Colon (tissue), 2 donors: ENCODE measurements around the gene CCBE1.
"Not testable (repeated sequence)": the region's sequence is repeated elsewhere in the genome, so short reads cannot be mapped to it uniquely, and the experiment has no call there.

Experiments
- FAIRE-seq: peaks from 2 replicates; lab custom pipeline; 2012; peaks lifted over from hg19 to GRCh38; lab: Jason Lieb, UNC
- donor health status: control.
- donor health status: control.

Gene CCBE1

GRCh38 chr18:59655676-59656075, 41.5 kb downstream of the CCBE1 start:
- no peak for FAIRE-seq

- no peak for FAIRE-seq
These were observed 46.2 kb downstream of the CCBE1 start for GRCh38 chr18:59651071-59651470.

GRCh38 chr18:59650266-59650820, 46.9 kb downstream of the CCBE1 start:
- no peak for FAIRE-seq

GRCh38 chr18:59649591-59649990, 47.6 kb downstream of the CCBE1 start:
- no peak for FAIRE-seq

DNA sequence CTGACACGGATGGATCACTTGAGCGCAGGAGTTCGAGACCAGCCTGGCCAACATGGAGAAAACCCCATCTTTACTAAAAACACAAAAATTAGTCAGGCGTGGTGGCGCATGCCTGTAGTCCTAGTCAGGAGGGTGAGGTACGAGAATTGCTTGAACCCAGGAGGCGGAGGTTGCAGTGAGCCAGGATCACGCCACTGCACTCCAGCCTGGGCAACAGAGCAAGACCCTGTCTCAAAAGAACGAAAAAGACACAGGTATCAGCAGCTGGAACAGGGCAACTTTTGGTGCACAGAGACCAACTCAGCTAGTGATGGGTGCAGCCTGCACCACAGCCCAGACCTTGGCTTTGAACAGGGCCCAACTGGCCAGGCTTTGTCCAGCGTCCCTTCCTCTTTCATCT, 48.8 kb downstream of the CCBE1 start:
- FAIRE-seq: not testable (repeated sequence)

DNA sequence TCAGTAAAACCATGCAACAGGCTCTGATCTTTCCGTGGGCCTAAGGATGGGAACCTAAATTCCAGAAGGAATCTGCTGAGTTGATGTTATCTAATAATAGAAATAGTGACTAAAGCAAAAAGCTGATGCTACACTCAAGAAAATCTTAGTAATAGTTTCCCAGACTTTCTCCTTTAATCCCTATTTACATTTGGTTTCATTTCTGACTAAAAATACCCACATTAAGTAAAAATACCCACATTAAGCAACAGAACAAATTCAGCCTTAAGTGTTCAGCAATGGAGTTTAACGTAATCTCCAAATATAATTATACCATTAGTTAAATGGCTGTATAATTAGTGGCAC, 50.3 kb downstream of the CCBE1 start:
- no peak for FAIRE-seq

- no peak for FAIRE-seq
These were observed 50.8 kb downstream of the CCBE1 start for GRCh38 chr18:59646228-59646962.

DNA sequence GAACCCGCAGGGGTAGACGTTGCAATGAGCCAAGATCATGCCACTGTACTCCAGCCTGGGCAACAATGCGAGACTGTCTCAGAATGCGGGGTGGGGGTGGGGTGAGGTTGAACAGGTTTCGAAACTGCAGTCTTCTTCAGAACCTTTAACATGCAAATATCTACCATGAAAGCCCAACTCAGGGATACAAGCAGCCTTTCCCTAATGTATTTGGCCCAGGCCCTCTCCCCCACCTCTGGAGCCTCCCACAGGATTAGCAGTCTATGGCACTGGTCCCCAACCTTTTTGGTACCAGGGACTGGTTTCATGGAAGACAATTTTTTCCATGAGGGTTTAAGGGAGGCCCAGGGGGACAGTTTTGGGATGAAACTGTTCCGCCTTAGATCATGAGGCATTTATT, 53.5 kb downstream of the CCBE1 start:
- no peak for FAIRE-seq

DNA sequence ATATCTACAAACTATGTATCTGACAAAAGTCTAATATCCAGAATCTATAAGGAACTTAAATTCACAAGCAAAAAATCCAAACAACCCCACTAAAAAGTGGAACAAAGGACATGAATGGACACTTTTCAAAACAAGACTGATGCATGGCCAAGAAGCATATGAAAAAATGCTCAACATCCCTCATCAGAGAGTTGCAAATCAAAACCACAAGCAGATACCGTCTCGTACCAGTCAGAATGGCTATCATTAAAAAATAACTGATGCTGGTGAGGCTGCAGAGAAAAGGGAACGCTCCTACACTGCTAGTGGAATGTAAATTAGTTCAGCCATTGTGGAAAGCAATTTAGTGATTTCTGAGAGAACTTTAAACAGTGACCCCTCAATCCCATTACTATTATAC, 56.5 kb downstream of the CCBE1 start:
- FAIRE-seq: no peak

DNA sequence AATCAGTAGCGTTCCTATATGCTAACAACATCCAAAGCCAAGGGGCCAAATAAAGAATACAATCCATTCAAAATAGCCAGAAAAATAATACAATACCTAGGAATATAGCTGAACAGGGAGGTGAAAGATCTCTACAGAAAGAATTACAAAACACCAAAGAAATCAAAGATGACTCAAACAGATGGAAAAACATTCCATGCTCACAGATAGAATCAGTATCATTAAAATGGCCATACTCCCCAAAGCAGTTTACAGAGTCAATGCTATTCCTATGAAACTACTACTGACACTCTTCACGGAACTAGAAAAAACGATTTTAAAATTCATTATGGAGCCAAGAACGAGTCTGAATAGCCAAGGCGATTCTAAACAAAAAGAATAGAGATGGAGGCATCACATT, 57.4 kb downstream of the CCBE1 start:
- FAIRE-seq: no peak

DNA sequence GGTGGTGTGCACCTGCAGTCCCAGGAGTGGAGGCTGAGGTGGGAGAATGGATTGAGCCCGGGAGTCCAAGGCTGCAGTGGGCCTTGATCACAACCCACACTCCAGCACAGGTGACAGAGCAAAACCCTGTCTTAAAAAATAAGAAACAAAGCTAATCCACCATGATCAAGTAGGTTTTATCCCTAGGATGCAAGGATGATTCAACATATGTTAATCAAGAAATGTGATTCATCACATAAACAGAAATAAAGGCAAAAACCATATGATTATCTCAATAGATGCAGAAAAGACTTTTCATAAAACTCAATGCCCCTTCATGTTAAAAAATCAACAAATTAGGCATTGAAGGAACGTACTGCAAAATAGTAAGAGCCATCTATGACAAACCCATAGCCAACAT, 58.1 kb downstream of the CCBE1 start:
- FAIRE-seq: no peak

GRCh38 chr18:59633961-59634485, 63.2 kb downstream of the CCBE1 start:
- FAIRE-seq: no peak

DNA sequence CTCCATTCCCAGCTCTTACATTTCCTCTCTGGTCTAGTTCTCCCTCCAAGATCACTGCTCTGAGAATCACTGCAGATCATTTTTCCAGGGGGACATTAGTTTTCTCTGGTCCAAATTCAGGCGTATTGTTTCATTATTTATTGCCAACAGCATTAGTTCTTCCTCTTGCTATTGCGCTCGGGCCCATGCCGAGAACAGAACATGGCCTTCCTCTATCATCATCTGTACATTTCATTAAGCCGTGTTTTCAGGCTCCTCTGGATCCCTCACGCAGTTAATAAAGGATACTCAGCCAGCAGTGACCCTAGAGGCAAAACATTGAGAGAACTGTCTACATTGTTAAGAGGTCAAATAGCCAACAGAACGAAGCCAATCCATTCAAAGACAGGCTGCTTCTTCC, 63.9 kb downstream of the CCBE1 start:
- FAIRE-seq: no peak

DNA sequence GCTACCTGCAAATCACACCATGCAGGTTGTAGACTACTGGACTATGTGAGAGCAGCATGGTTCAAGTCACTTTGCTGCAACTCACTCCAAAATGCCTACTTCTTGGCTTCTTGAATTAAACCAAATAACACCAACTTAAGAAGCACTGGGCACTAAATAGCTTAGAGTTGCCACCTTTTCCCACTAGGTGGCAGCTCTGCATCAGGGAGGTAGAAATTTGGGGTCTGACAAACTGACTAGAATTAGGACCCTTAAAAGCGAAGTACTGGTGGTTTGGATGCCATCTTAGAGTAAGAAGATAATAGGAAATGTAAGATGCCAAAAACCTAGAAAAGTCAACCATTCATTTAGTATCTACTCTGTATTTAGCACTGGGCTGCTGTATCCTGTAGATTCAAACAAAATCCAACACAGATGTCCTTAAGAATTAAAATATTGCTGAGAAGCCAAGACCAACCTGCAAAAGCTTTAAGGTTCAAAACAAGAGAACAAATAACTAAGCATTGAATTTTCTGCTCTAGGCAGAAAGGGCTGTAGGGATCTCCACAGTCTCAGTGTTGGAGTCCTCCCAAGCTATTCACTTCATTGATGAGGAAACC, 65.5 kb downstream of the CCBE1 start:
- FAIRE-seq: no peak

GRCh38 chr18:59629894-59630293, 67.3 kb downstream of the CCBE1 start:
- no peak for FAIRE-seq

GRCh38 chr18:59628995-59629394, 68.2 kb downstream of the CCBE1 start:
- no peak for FAIRE-seq

GRCh38 chr18:59627414-59627813, 69.8 kb downstream of the CCBE1 start:
- no peak for FAIRE-seq

DNA sequence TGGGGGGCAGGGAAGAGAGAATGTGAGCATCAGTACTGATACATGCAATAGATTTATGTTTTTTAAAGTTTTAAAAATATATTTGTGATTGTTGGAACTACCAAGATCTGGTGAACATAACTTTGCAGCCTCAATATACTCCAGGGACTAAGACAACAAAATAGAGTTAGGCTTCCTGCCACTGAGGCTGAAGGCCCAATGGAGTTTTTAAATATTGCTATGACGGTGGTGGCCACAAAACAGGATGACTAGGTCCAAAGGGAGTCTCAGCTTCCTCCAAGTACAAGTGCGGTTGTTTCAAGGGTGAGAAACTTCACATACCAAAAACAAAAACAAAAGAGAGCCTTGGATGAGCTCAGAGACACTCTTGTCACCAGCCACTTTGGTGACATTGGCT, 72.9 kb downstream of the CCBE1 start:
- FAIRE-seq: no peak

- FAIRE-seq: no peak
These were observed 73.5 kb downstream of the CCBE1 start for GRCh38 chr18:59623456-59624368.

DNA sequence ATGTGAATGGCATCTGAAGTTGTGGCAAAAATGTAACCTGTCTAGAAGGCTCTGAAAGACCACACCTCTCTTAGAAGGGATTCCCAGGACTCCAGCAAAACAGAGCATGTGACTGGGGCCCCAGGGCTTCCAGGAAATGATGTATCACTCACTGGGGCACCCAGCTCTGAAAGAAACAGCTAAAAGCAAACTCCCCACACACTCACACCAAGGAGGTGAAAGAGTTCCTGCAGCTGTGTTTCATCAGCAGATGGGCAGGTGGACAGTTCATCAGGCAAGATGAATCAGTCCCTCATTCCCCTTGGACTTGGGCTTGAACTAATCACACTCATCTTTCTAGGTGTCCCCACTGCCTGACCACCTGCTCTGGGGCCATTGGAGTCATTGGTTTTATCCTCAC, 76.2 kb downstream of the CCBE1 start:
- FAIRE-seq: no peak

DNA sequence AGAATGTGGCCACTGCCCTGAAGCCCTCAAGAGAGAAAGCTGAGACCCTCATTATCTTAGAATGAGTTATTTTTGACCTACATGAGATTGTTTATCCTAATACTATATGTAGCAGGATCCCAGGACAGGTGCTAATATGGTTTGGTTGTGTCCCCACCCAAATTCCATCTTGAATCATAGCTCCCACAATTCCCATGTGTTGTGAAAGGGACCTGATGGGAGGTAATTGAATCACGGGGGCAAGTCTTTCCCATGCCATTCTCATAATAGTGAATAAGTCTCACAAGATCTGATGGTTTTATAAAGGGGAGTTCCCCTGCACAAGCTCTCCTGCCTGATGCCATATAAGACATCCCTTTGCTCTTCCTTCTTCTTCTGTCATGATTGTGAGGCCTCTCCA, 76.8 kb downstream of the CCBE1 start:
- no peak for FAIRE-seq

- no peak for FAIRE-seq
These were observed 77.4 kb downstream of the CCBE1 start for GRCh38 chr18:59619816-59620215.

DNA sequence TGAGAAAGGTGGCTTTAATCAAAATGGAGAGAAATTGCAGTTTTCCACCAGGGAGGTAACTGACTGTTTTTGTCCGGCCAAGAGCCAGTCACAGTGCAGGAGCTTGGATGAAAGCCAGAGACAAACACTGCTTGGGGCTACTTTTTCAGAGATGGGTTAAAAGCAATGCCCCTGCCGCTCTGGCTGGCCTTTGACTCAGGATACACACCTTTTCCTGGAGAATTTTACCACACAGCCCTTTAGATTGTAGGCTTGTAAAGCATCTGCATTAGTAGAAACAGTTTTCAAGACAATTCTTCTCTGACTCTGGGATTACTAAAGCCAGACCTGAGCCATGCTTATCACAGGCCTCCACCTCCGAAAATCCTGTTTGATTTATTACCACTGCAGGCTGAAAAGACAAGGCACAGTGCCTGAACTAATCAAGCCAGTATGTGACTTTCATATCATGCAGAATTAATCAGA, 79.7 kb downstream of the CCBE1 start:
- FAIRE-seq: no peak
